DND-41 (cell line): Measurements from ENCODE around the gene PSMF1.

Experiments used
- CTCF ChIP-seq: IDR thresholded peaks from 2 replicates; pipeline ENCODE4 v1.5.1; 2012; ENCODE audit warnings: borderline replicate concordance, low read length, moderate library complexity, mild to moderate bottlenecking; ENCODE audit not compliant: poor library complexity, severe bottlenecking; ENCODE audit errors: extremely low read depth
- EZH2 ChIP-seq: IDR thresholded peaks from 3 replicates; pipeline ENCODE4 v1.6.1; 2012; ENCODE audit warnings: borderline replicate concordance, low read depth, mild to moderate bottlenecking, moderate library complexity, low read length, inconsistent platforms; ENCODE audit not compliant: severe bottlenecking

- TF ChIP-seq CTCF: no peak
- TF ChIP-seq EZH2: no peak
These were observed 36.9 kb downstream of the PSMF1 start for GRCh38 chr20:1155342-1155741.
